ENCODE results near the gene SLC31A1. TPM values are rescaled to one million over a fixed set of nuclear protein-coding genes. Genes with fewer than 3 reads are reported as not detected.

The SLC31A1 gene
- 7.8 TPM for polyA plus RNA-seq (2013)

- 0% methylated on average over 47 of the region's 65 CpGs for WGBS (ENCODE audit: insufficient coverage)
- DNase-seq, result peak; percentile 98
- peaks cover 30 to 40% (median 35%) of the 10 kb centered on the region in 4 experiments for H3K4me1 ChIP-seq (ENCODE audit: control extremely low read depth in 1 of 4, control insufficient read depth in 4 of 4, insufficient read depth in 4 of 4, low read length in 3 of 4)
- H3K4me3 ChIP-seq (ENCODE audit: control insufficient read depth in 1 of 7, extremely low read depth in 1 of 7, insufficient read depth in 4 of 7, low read depth in 2 of 7, low read length in 6 of 7), result peak within 1 kb of the TSS; percentile 90 to 99 (median 98)
- no peaks in the 10 kb centered on the region for H3K9me3 ChIP-seq (ENCODE audit: control extremely low read depth in 1 of 5, control insufficient read depth in 4 of 5, insufficient read depth in 2 of 5, low read depth in 1 of 5, low read length in 4 of 5)
- H3K27me3 ChIP-seq (replicated peaks in 2 of 5; ENCODE audit: control insufficient read depth in 4 of 5, insufficient read depth in 5 of 5, low read length in 4 of 5), result no peaks in the 10 kb centered on the region
- H3K36me3 ChIP-seq (ENCODE audit: control insufficient read depth in 4 of 4, insufficient read depth in 4 of 4, low read length in 3 of 4), result no peaks in the 10 kb centered on the region
- ChIA-PET POLR2A (no interaction called here), CTCF (interaction anchor here (0.6 to 3.2 kb wide), 10 partner anchors 11 to 71 kb away, joined by 3 to 9 read pairs (median 5); partner anchors contain the start of gene SLC31A2)
- H3K27ac ChIP-seq (ENCODE audit: insufficient read depth in 1 of 2, low read depth in 1 of 2, low read length in 2 of 2, poor library complexity in 1 of 2, severe bottlenecking in 2 of 2), result peak within 1 kb of the TSS; percentile 78 to 86
These were observed at the start of gene SLC31A1, which contains the start of gene FKBP15 for GRCh38 chr9:113221003-113221799. SLC31A1 (plus strand) TSS chr9:113221544; CDS start chr9:113256149, 34,605 bp downstream. FKBP15 (minus strand) TSS chr9:113221277; CDS start chr9:113221243, 34 bp downstream.

GRCh38 chr9:113173341-113173740 lies 48.0 kb upstream of the SLC31A1 start:
- H3K27me3 ChIP-seq (replicated peaks in 2 of 5; ENCODE audit: control insufficient read depth in 4 of 5, insufficient read depth in 5 of 5, low read length in 4 of 5), result no peaks in the 10 kb centered on the region
- H3K9me3 ChIP-seq (ENCODE audit: control extremely low read depth in 1 of 5, control insufficient read depth in 4 of 5, insufficient read depth in 2 of 5, low read depth in 1 of 5, low read length in 4 of 5), result no peaks in the 10 kb centered on the region
- no peak overlapping the region for H3K4me3 ChIP-seq (ENCODE audit: control insufficient read depth in 1 of 7, extremely low read depth in 1 of 7, insufficient read depth in 4 of 7, low read depth in 2 of 7, low read length in 6 of 7)
- ChIA-PET POLR2A (no interaction called here), CTCF (interaction anchor here (0.6 to 1.9 kb wide), 5 partner anchors 10 to 939 kb away, joined by 3 to 13 read pairs (median 5); partner anchors contain the start of gene SLC31A2)
- WGBS (ENCODE audit: insufficient coverage), result 100% methylated on average over 3 of the region's 3 CpGs
- peaks cover 18 to 80% (median 63%) of the 10 kb centered on the region in 4 experiments for H3K36me3 ChIP-seq (ENCODE audit: control insufficient read depth in 4 of 4, insufficient read depth in 4 of 4, low read length in 3 of 4)
- no peak overlapping the region for H3K27ac ChIP-seq (ENCODE audit: insufficient read depth in 1 of 2, low read depth in 1 of 2, low read length in 2 of 2, poor library complexity in 1 of 2, severe bottlenecking in 2 of 2)
- no peaks in the 10 kb centered on the region for H3K4me1 ChIP-seq (ENCODE audit: control extremely low read depth in 1 of 4, control insufficient read depth in 4 of 4, insufficient read depth in 4 of 4, low read length in 3 of 4)
- no peak for DNase-seq

- CTCF ChIA-PET, result interaction anchor here (0.7 kb wide), 1 partner anchor 8 kb away, joined by 3 read pairs; no protein-coding TSS in a partner anchor
- Histone ChIP-seq H3K4me3 (ENCODE audit: control insufficient read depth in 1 of 7, extremely low read depth in 1 of 7, insufficient read depth in 4 of 7, low read depth in 2 of 7, low read length in 6 of 7) (no peak overlapping the region), H3K4me1 (ENCODE audit: control extremely low read depth in 1 of 4, control insufficient read depth in 4 of 4, insufficient read depth in 4 of 4, low read length in 3 of 4) (no peaks in the 10 kb centered on the region), H3K36me3 (ENCODE audit: control insufficient read depth in 4 of 4, insufficient read depth in 4 of 4, low read length in 3 of 4) (peaks cover 20 to 74% (median 49%) of the 10 kb centered on the region in 4 experiments), H3K9me3 (ENCODE audit: control extremely low read depth in 1 of 5, control insufficient read depth in 4 of 5, insufficient read depth in 2 of 5, low read depth in 1 of 5, low read length in 4 of 5) (no peaks in the 10 kb centered on the region), H3K27me3 (replicated peaks in 2 of 5; ENCODE audit: control insufficient read depth in 4 of 5, insufficient read depth in 5 of 5, low read length in 4 of 5) (no peaks in the 10 kb centered on the region), H3K27ac (ENCODE audit: insufficient read depth in 1 of 2, low read depth in 1 of 2, low read length in 2 of 2, poor library complexity in 1 of 2, severe bottlenecking in 2 of 2) (no peak overlapping the region)
- POLR2A ChIA-PET, result no interaction called here
- WGBS (ENCODE audit: insufficient coverage), result 97% methylated on average over 6 of the region's 6 CpGs
- no peak for DNase-seq
These were observed 44.5 kb upstream of the SLC31A1 start for GRCh38 chr9:113176803-113177202.

- ChIA-PET CTCF (no interaction called here), POLR2A (no interaction called here)
- no peaks in the 10 kb centered on the region for H3K27me3 ChIP-seq (replicated peaks in 2 of 5; ENCODE audit: control insufficient read depth in 4 of 5, insufficient read depth in 5 of 5, low read length in 4 of 5)
- no peak for DNase-seq
- peaks cover 20 to 78% (median 51%) of the 10 kb centered on the region in 4 experiments for H3K36me3 ChIP-seq (ENCODE audit: control insufficient read depth in 4 of 4, insufficient read depth in 4 of 4, low read length in 3 of 4)
- H3K27ac ChIP-seq (ENCODE audit: insufficient read depth in 1 of 2, low read depth in 1 of 2, low read length in 2 of 2, poor library complexity in 1 of 2, severe bottlenecking in 2 of 2), result no peak overlapping the region
- no CpG with 5 or more reads among the region's 2 CpGs for WGBS (ENCODE audit: insufficient coverage)
- H3K4me3 ChIP-seq (ENCODE audit: control insufficient read depth in 1 of 7, extremely low read depth in 1 of 7, insufficient read depth in 4 of 7, low read depth in 2 of 7, low read length in 6 of 7), result no peak overlapping the region
- H3K4me1 ChIP-seq (ENCODE audit: control extremely low read depth in 1 of 4, control insufficient read depth in 4 of 4, insufficient read depth in 4 of 4, low read length in 3 of 4), result no peaks in the 10 kb centered on the region
- no peaks in the 10 kb centered on the region for H3K9me3 ChIP-seq (ENCODE audit: control extremely low read depth in 1 of 5, control insufficient read depth in 4 of 5, insufficient read depth in 2 of 5, low read depth in 1 of 5, low read length in 4 of 5)
These were observed 44.1 kb upstream of the SLC31A1 start for GRCh38 chr9:113177251-113177650.

- H3K9me3 ChIP-seq (ENCODE audit: control extremely low read depth in 1 of 5, control insufficient read depth in 4 of 5, insufficient read depth in 2 of 5, low read depth in 1 of 5, low read length in 4 of 5), result no peaks in the 10 kb centered on the region
- CTCF ChIA-PET, result no interaction called here
- WGBS (ENCODE audit: insufficient coverage), result 100% methylated on average over 1 of the region's 1 CpG
- no peak for DNase-seq
- no peaks in the 10 kb centered on the region for H3K27me3 ChIP-seq (replicated peaks in 2 of 5; ENCODE audit: control insufficient read depth in 4 of 5, insufficient read depth in 5 of 5, low read length in 4 of 5)
- no peak overlapping the region for H3K27ac ChIP-seq (ENCODE audit: insufficient read depth in 1 of 2, low read depth in 1 of 2, low read length in 2 of 2, poor library complexity in 1 of 2, severe bottlenecking in 2 of 2)
- no peaks in the 10 kb centered on the region for H3K4me1 ChIP-seq (ENCODE audit: control extremely low read depth in 1 of 4, control insufficient read depth in 4 of 4, insufficient read depth in 4 of 4, low read length in 3 of 4)
- POLR2A ChIA-PET, result no interaction called here
- H3K36me3 ChIP-seq (ENCODE audit: control insufficient read depth in 4 of 4, insufficient read depth in 4 of 4, low read length in 3 of 4), result peaks cover 25 to 78% (median 51%) of the 10 kb centered on the region in 4 experiments
- H3K4me3 ChIP-seq (ENCODE audit: control insufficient read depth in 1 of 7, extremely low read depth in 1 of 7, insufficient read depth in 4 of 7, low read depth in 2 of 7, low read length in 6 of 7), result no peak overlapping the region
These were observed 43.3 kb upstream of the SLC31A1 start for GRCh38 chr9:113178087-113178486.

- no peak for DNase-seq
- ChIA-PET CTCF (interaction anchor here (0.7 kb wide), 1 partner anchor 277 kb away, joined by 3 read pairs; no protein-coding TSS in a partner anchor), POLR2A (no interaction called here)
- Histone ChIP-seq H3K4me3 (ENCODE audit: control insufficient read depth in 1 of 7, extremely low read depth in 1 of 7, insufficient read depth in 4 of 7, low read depth in 2 of 7, low read length in 6 of 7) (no peak overlapping the region), H3K4me1 (ENCODE audit: control extremely low read depth in 1 of 4, control insufficient read depth in 4 of 4, insufficient read depth in 4 of 4, low read length in 3 of 4) (no peaks in the 10 kb centered on the region), H3K27ac (ENCODE audit: insufficient read depth in 1 of 2, low read depth in 1 of 2, low read length in 2 of 2, poor library complexity in 1 of 2, severe bottlenecking in 2 of 2) (peak overlapping the region in 1 of 2 experiments; percentile 50), H3K9me3 (ENCODE audit: control extremely low read depth in 1 of 5, control insufficient read depth in 4 of 5, insufficient read depth in 2 of 5, low read depth in 1 of 5, low read length in 4 of 5) (no peaks in the 10 kb centered on the region), H3K36me3 (ENCODE audit: control insufficient read depth in 4 of 4, insufficient read depth in 4 of 4, low read length in 3 of 4) (peaks cover 23 to 81% (median 54%) of the 10 kb centered on the region in 4 experiments), H3K27me3 (replicated peaks in 2 of 5; ENCODE audit: control insufficient read depth in 4 of 5, insufficient read depth in 5 of 5, low read length in 4 of 5) (no peaks in the 10 kb centered on the region)
- 100% methylated on average over 1 of the region's 1 CpG for WGBS (ENCODE audit: insufficient coverage)
These were observed 41.5 kb upstream of the SLC31A1 start for GRCh38 chr9:113179839-113180238.

GRCh38 chr9:113181165-113181564 lies 40.2 kb upstream of the SLC31A1 start:
- ChIA-PET CTCF (interaction anchor here (1.2 kb wide), 1 partner anchor 9 kb away, joined by 3 read pairs; no protein-coding TSS in a partner anchor), POLR2A (no interaction called here)
- DNase-seq, result no peak
- Histone ChIP-seq H3K27ac (ENCODE audit: insufficient read depth in 1 of 2, low read depth in 1 of 2, low read length in 2 of 2, poor library complexity in 1 of 2, severe bottlenecking in 2 of 2) (no peak overlapping the region), H3K9me3 (ENCODE audit: control extremely low read depth in 1 of 5, control insufficient read depth in 4 of 5, insufficient read depth in 2 of 5, low read depth in 1 of 5, low read length in 4 of 5) (no peaks in the 10 kb centered on the region), H3K36me3 (ENCODE audit: control insufficient read depth in 4 of 4, insufficient read depth in 4 of 4, low read length in 3 of 4) (peaks cover 30 to 87% (median 61%) of the 10 kb centered on the region in 4 experiments), H3K4me1 (ENCODE audit: control extremely low read depth in 1 of 4, control insufficient read depth in 4 of 4, insufficient read depth in 4 of 4, low read length in 3 of 4) (no peaks in the 10 kb centered on the region), H3K27me3 (replicated peaks in 2 of 5; ENCODE audit: control insufficient read depth in 4 of 5, insufficient read depth in 5 of 5, low read length in 4 of 5) (no peaks in the 10 kb centered on the region), H3K4me3 (ENCODE audit: control insufficient read depth in 1 of 7, extremely low read depth in 1 of 7, insufficient read depth in 4 of 7, low read depth in 2 of 7, low read length in 6 of 7) (no peak overlapping the region)

Data from common myeloid progenitor, CD34-positive (primary cell).